Measurements from ENCODE around the gene TSPY4.
"Not testable (repeated sequence)": the region's sequence is repeated elsewhere in the genome, so short reads cannot be mapped to it uniquely, and the experiment has no call there.

Gene TSPY4, protein sequence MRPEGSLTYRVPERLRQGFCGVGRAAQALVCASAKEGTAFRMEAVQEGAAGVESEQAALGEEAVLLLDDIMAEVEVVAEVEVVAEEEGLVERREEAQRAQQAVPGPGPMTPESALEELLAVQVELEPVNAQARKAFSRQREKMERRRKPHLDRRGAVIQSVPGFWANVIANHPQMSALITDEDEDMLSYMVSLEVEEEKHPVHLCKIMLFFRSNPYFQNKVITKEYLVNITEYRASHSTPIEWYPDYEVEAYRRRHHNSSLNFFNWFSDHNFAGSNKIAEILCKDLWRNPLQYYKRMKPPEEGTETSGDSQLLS

DNA sequence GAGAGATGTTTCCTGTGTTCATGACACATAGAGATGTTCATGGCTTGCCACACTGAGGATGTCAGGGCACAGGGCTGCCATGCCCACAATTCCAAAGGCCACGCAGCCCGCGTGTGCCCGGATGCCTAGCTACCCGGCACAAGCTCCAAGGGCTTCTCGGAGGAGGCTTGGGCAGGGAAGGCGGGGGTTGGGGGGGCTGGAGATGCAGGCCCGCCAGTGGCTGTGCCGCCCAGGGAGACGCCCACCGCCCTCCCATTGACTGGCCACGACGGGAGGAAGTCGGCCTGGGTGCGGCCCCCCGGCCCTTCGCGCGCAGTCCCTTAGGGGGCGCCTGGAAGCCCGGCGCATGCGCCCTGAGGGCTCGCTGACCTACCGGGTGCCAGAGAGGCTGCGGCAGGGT is at the start of gene TSPY4:
Gene TSPY4, plus strand, starts transcription at position 301 of the 400 bp plus-strand sequence. Its CDS starts 46 bp downstream, at position 347.
- not testable (repeated sequence) for DNase-seq

DNA sequence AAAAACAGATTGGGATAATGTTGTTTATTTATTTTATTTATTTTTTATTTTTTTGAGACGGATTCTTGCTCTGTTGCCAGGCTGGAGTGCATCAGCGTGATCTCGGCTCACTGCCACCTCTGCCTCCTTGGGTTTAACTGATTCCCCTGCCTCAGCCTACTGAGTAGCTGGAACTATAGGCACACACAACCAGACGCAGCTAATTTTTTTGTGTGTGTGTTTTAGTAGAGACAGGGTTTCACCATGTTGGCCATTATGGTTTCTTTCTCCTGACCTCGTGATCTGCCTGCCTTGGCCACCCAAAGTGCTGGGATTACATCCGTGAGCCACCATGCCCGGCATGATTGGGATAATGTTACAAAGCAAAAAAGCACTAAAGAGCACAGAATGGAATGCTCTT is 16.3 kb upstream of the TSPY4 start:
- DNase-seq: no peak

DNA sequence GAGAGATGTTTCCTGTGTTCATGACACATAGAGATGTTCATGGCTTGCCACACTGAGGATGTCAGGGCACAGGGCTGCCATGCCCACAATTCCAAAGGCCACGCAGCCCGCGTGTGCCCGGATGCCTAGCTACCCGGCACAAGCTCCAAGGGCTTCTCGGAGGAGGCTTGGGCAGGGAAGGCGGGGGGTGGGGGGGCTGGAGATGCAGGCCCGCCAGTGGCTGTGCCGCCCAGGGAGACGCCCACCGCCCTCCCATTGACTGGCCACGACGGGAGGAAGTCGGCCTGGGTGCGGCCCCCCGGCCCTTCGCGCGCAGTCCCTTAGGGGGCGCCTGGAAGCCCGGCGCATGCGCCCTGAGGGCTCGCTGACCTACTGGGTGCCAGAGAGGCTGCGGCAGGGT is 20.2 kb downstream of the TSPY4 start, which contains the start of gene TSPY8:
Gene TSPY8, plus strand, starts transcription at position 301 of the 400 bp plus-strand sequence. Its CDS starts 46 bp downstream, at position 347.
- DNase-seq: not testable (repeated sequence)

Measured in bone marrow (tissue), 2 donors.